ENCODE measurements around the gene GABARAP. TPM values are rescaled to one million over a fixed set of nuclear protein-coding genes. Genes with fewer than 3 reads are reported as not detected.

Gene GABARAP
- total and polyA plus RNA-seq, 2 of the 4 experiments (the other 2 are of a cell fraction) = 77.8 to 780 TPM

GRCh38 chr17:7207120-7208001 is 34.9 kb downstream of the GABARAP start (continued):
- TF ChIP-seq RFX5 (IDR thresholded peaks at IDR 0.05; ENCODE audit: low read depth, low read length) = no peak

- Histone ChIP-seq H2BK15ac (ENCODE audit: low read depth, low read length) (no peak overlapping the region; the same call in 2 of the 3 replicates), H2BK120ac (ENCODE audit: low read depth, low read length) (no peak overlapping the region), H3K27ac (ENCODE audit: insufficient read depth, low read length) (no peak overlapping the region; the same call in 1 of the 2 replicates), H3K18ac (ENCODE audit: low read depth, low read length) (no peak overlapping the region), H3K14ac (replicated peaks; ENCODE audit: low read depth, low read length) (peak overlapping the region; percentile 88), H3K4me1 (ENCODE audit: control insufficient read depth, insufficient read depth, low read length) (peaks cover 9% of the 10 kb centered on the region), H2BK20ac (ENCODE audit: low read depth, low read length) (no peak overlapping the region), H3K9me1 (ENCODE audit: insufficient read depth, low read length) (peaks cover 13% of the 10 kb centered on the region), H4K5ac (ENCODE audit: low read depth, low read length) (no peak overlapping the region), H2AK9ac (replicated peaks; ENCODE audit: low read depth, low read length, poor library complexity) (peak overlapping the region; percentile 4), H4K8ac (ENCODE audit: low read depth in 2 of 2, low read length in 2 of 2) (peak overlapping the region; percentile 62 to 75; a peak in 3 of 4 replicates), H4K20me1 (ENCODE audit: insufficient read depth, low read length) (peaks cover 44% of the 10 kb centered on the region), H3K9me3 (ENCODE audit: control insufficient read depth, insufficient read depth, low read length) (no peaks in the 10 kb centered on the region), H3K4me2 (ENCODE audit: low read depth, low read length) (peak overlapping the region; percentile 68), H3K27me3 (ENCODE audit: control insufficient read depth, insufficient read depth, low read length) (no peaks in the 10 kb centered on the region), H3K56ac (ENCODE audit: extremely low read depth, insufficient read depth, low read length) (no peak overlapping the region), H3K9ac (ENCODE audit: low read depth, low read length) (peak overlapping the region; percentile 11), H2AK5ac (ENCODE audit: low read depth, low read length) (peak overlapping the region; percentile 77), H3K36me3 (ENCODE audit: control insufficient read depth, insufficient read depth, low read length) (peaks cover 21% of the 10 kb centered on the region), H2BK5ac (ENCODE audit: low read depth, low read length, poor library complexity, severe bottlenecking) (no peak overlapping the region), H3K23ac (ENCODE audit: low read depth, low read length) (peak overlapping the region; percentile 45; the same call in 1 of the 2 replicates), H3K4me3 (ENCODE audit: insufficient read depth, low read depth, low read length) (peak overlapping the region; percentile 51), H4K91ac (ENCODE audit: insufficient read depth, low read depth, low read length) (no peak overlapping the region; the same call in none of the 2 replicates), H3K4ac (ENCODE audit: low read depth, low read length) (peak overlapping the region; percentile 72), H3K79me1 (ENCODE audit: low read depth in 1 of 2, low read length in 2 of 2) (peaks cover 13 to 74% of the 10 kb centered on the region in 2 experiments), H2AFZ (replicated peaks; ENCODE audit: low read length, poor library complexity) (peak overlapping the region; percentile 95)
- ATAC-seq (ENCODE audit: low read depth) (no peak), DNase-seq (no peak)
- ChIA-PET POLR2A (ENCODE audit: unreplicated experiment) (no interaction called here), CTCF (no interaction called here)
- intact Hi-C loops (cut with micrococcal nuclease) = no loop called here
- BruUV-seq (replicated peaks) = no TSS peak
- 27% methylated on average over 6 of the region's 15 CpGs; no CpG with 5 or more reads in 1 of the 2 experiments for WGBS, 2 experiments (ENCODE audit: extremely low coverage in 2 of 2, insufficient read length in 1 of 2)
- TF ChIP-seq RCOR1 (IDR thresholded peaks at IDR 0.05; ENCODE audit: insufficient replicate concordance, low read length) (no peak), SMC3 (IDR thresholded peaks at IDR 0.05; ENCODE audit: low read depth, low read length) (no peak), NFE2L2 (IDR thresholded peaks at IDR 0.05; ENCODE audit: low read depth, low read length) (no peak), CHD1 (IDR thresholded peaks at IDR 0.05; ENCODE audit: low read depth, low read length) (no peak), RAD21 (IDR thresholded peaks at IDR 0.05; ENCODE audit: low read length) (no peak), MAZ (IDR thresholded peaks at IDR 0.05; ENCODE audit: borderline replicate concordance, low read depth, low read length) (no peak), FOS (IDR thresholded peaks at IDR 0.05; ENCODE audit: low read depth, low read length) (no peak), ELK1 (IDR thresholded peaks at IDR 0.05; ENCODE audit: borderline replicate concordance, low read depth, low read length) (no peak)
- dilution Hi-C loops (cut with HindIII; ENCODE audit: low sequenced_read_pairs, unreplicated experiment) = no loop called here
- in situ Hi-C loops (cut with MboI; ENCODE audit: low sequenced_read_pairs) = no loop called here
Measured at GRCh38 chr17:7205561-7205960, 36.7 kb downstream of the GABARAP start.

All from IMR-90 (cell line).